Thymus (tissue), 11 donors: Measurements from ENCODE around the gene STX7. TPM values are rescaled to one million over a fixed set of nuclear protein-coding genes. Genes with fewer than 3 reads are reported as not detected.

Experiments
- DNase-seq, 9 donors: peaks; one replicate each; pipeline ENCODE4 v3.0.0-alpha.2; 2013; ENCODE audit warnings: low spot score in 9 of 9, low read depth in 6 of 9, missing footprints in 1 of 9
- H3K27ac ChIP-seq, 2 donors: one replicate each; pipeline ENCODE4 v1.5.1; 2013; ENCODE audit warnings: control low read depth in 1 of 2, low read depth in 1 of 2, low read length in 1 of 2, mild to moderate bottlenecking in 1 of 2, moderate library complexity in 1 of 2
- H3K27me3 ChIP-seq, 2 donors: one replicate each; pipeline ENCODE4 v1.5.1; 2013; ENCODE audit warnings: low read length in 1 of 2; ENCODE audit not compliant: control insufficient read depth in 2 of 2, insufficient read depth in 1 of 2
- H3K36me3 ChIP-seq, 2 donors: one replicate each; pipeline ENCODE4 v1.5.1; 2013; ENCODE audit warnings: low read length in 1 of 2, mild to moderate bottlenecking in 1 of 2, moderate library complexity in 1 of 2; ENCODE audit not compliant: control insufficient read depth in 2 of 2, insufficient read depth in 2 of 2
- H3K4me1 ChIP-seq, 2 donors: one replicate each; pipeline ENCODE4 v1.5.1; 2013; ENCODE audit warnings: low read length in 2 of 2; ENCODE audit not compliant: control insufficient read depth in 2 of 2, insufficient read depth in 2 of 2
- H3K4me3 ChIP-seq, 2 donors: one replicate each; pipeline ENCODE4 v1.5.1; 2013; ENCODE audit warnings: low read length in 2 of 2, control low read depth in 1 of 2, mild to moderate bottlenecking in 1 of 2
- H3K9me3 ChIP-seq, 2 donors: one replicate each; pipeline ENCODE4 v1.5.1; 2013; ENCODE audit warnings: low read length in 1 of 2, mild to moderate bottlenecking in 1 of 2; ENCODE audit not compliant: control insufficient read depth in 2 of 2, insufficient read depth in 1 of 2
- WGBS: extraction: QIAGEN DNeasy Blood & Tissue Kit; methylation state at CpG from one replicate; pipeline ENCODE4 v1.1.7; 2013; 5-methylcytosine and 5-hydroxymethylcytosine counted together
- polyA plus RNA-seq: library from polyadenylated mRNA; stranded (reverse); fragments of 200-250 nt; gene quantifications from one replicate; pipeline ENCODE4 v1.2.3, GENCODE V29; 2013
- total RNA-seq: library from RNA; stranded (reverse); fragments of 120-200 nt; gene quantifications from one replicate; pipeline ENCODE4 v1.2.4, GENCODE V29; 2013
- donor health status: healthy.

STX7 gene
- total and polyA plus RNA-seq, 2 donors: 13.3 to 20.3 TPM

GRCh38 chr6:132475925-132476324 lies 37.0 kb downstream of the STX7 start:
- Histone ChIP-seq H3K9me3 (no peaks in the 10 kb centered on the region), H3K27ac (no peak overlapping the region), H3K27me3 (no peaks in the 10 kb centered on the region), H3K36me3 (no peaks in the 10 kb centered on the region), H3K4me3 (no peak overlapping the region), H3K4me1 (no peaks in the 10 kb centered on the region)
- 91% methylated on average over 1 of the region's 1 CpG for WGBS
- no peak for DNase-seq

- peaks cover 4% of the 10 kb centered on the region in 2 donors for H3K36me3 ChIP-seq
- H3K4me1 ChIP-seq: no peaks in the 10 kb centered on the region
These were observed 41.1 kb downstream of the STX7 start for GRCh38 chr6:132471787-132472186.

GRCh38 chr6:132466952-132467351 lies 46.0 kb downstream of the STX7 start:
- Histone ChIP-seq H3K27me3 (no peaks in the 10 kb centered on the region), H3K27ac (no peak overlapping the region), H3K36me3 (peaks cover 8 to 17% of the 10 kb centered on the region in 2 donors), H3K4me3 (no peak overlapping the region), H3K9me3 (no peaks in the 10 kb centered on the region), H3K4me1 (no peaks in the 10 kb centered on the region)
- WGBS: 95% methylated on average over 3 of the region's 3 CpGs
- DNase-seq: no peak

More at GRCh38 chr6:132471787-132472186, 41.1 kb downstream of the STX7 start:
- Histone ChIP-seq H3K27ac (no peak overlapping the region), H3K4me3 (no peak overlapping the region), H3K9me3 (no peaks in the 10 kb centered on the region), H3K27me3 (no peaks in the 10 kb centered on the region)
- DNase-seq: no peak
- WGBS: 96% methylated on average over 3 of the region's 3 CpGs

- H3K36me3 ChIP-seq: peaks cover 8 to 18% of the 10 kb centered on the region in 2 donors
- no peak overlapping the region for H3K27ac ChIP-seq
- 88% methylated on average over 5 of the region's 5 CpGs for WGBS
- DNase-seq: no peak
- H3K4me3 ChIP-seq: no peak overlapping the region
- H3K27me3 ChIP-seq: no peaks in the 10 kb centered on the region
- no peaks in the 10 kb centered on the region for H3K4me1 ChIP-seq
- no peaks in the 10 kb centered on the region for H3K9me3 ChIP-seq
These were observed 47.1 kb downstream of the STX7 start for GRCh38 chr6:132465530-132466485.

GRCh38 chr6:132464538-132465256 lies 48.2 kb downstream of the STX7 start:
- Histone ChIP-seq H3K4me1 (no peaks in the 10 kb centered on the region), H3K27ac (no peak overlapping the region), H3K27me3 (no peaks in the 10 kb centered on the region), H3K9me3 (no peaks in the 10 kb centered on the region), H3K36me3 (peaks cover 7 to 18% of the 10 kb centered on the region in 2 donors), H3K4me3 (no peak overlapping the region)
- DNase-seq: no peak
- WGBS: 98% methylated on average over 5 of the region's 5 CpGs

- H3K4me1 ChIP-seq: no peaks in the 10 kb centered on the region
- WGBS: 98% methylated on average over 6 of the region's 6 CpGs
- no peak for DNase-seq
- H3K27me3 ChIP-seq: no peaks in the 10 kb centered on the region
- peaks cover 9 to 21% of the 10 kb centered on the region in 2 donors for H3K36me3 ChIP-seq
- no peak overlapping the region for H3K27ac ChIP-seq
- H3K9me3 ChIP-seq: no peaks in the 10 kb centered on the region
- no peak overlapping the region for H3K4me3 ChIP-seq
These were observed 51.0 kb downstream of the STX7 start for GRCh38 chr6:132461958-132462357.

- DNase-seq: no peak
- Histone ChIP-seq H3K36me3 (peaks cover 9 to 21% of the 10 kb centered on the region in 2 donors), H3K9me3 (no peaks in the 10 kb centered on the region), H3K4me3 (no peak overlapping the region), H3K27ac (no peak overlapping the region), H3K4me1 (no peaks in the 10 kb centered on the region), H3K27me3 (no peaks in the 10 kb centered on the region)
- WGBS: 99% methylated on average over 3 of the region's 3 CpGs
These were observed 53.3 kb downstream of the STX7 start for GRCh38 chr6:132459605-132459952.

- WGBS: 96% methylated on average over 6 of the region's 6 CpGs
- Histone ChIP-seq H3K27me3 (no peaks in the 10 kb centered on the region), H3K27ac (no peak overlapping the region), H3K4me1 (no peaks in the 10 kb centered on the region), H3K36me3 (peaks cover 9 to 21% of the 10 kb centered on the region in 2 donors), H3K4me3 (no peak overlapping the region), H3K9me3 (no peaks in the 10 kb centered on the region)
- DNase-seq: no peak
These were observed 53.9 kb downstream of the STX7 start for GRCh38 chr6:132458887-132459604.
